Esophagus muscularis mucosa (tissue), 4 donors: ENCODE data around the gene TMEM43. TPM values are rescaled to one million over a fixed set of nuclear protein-coding genes. Genes with fewer than 3 reads are reported as not detected.

Source experiments
- DNase-seq: peaks from one replicate; pipeline ENCODE4 v3.0.0-alpha.2; 2017; ENCODE audit errors: extremely low spot score
- H3K27ac ChIP-seq, 4 donors: fragments of 200-600 bp; sonication (generic); replicated peaks in 1 of 4; 1 replicate in 3 of 4; 2 replicates in 1 of 4; pipeline ENCODE4 v1.5.1; 2016 to 2019; ENCODE audit warnings: mild to moderate bottlenecking in 1 of 4
- H3K27me3 ChIP-seq, 4 donors: fragments of 200-600 bp; sonication (generic); one replicate each; pipeline versions ENCODE4 v1.5.1 to v1.6.0; 2016 to 2019
- H3K36me3 ChIP-seq, 4 donors: fragments of 200-600 bp; sonication (generic); one replicate each; pipeline ENCODE4 v1.5.1; 2016 to 2019
- H3K4me1 ChIP-seq, 4 donors: fragments of 200-600 bp; sonication (generic); one replicate each; pipeline ENCODE4 v1.5.1; 2016 to 2019
- H3K4me3 ChIP-seq, 4 donors: fragments of 200-600 bp; sonication (generic); 1 replicate in 2 of 4; 2 replicates in 2 of 4; pipeline ENCODE4 v1.5.1; 2016 to 2019; ENCODE audit warnings: mild to moderate bottlenecking in 4 of 4, moderate library complexity in 1 of 4
- H3K9me3 ChIP-seq, 4 donors: fragments of 200-600 bp; sonication (generic); 1 replicate in 3 of 4; 2 replicates in 1 of 4; pipeline ENCODE4 v1.5.1; 2016 to 2019
- EP300 ChIP-seq: sonication (generic); formaldehyde crosslinking; IDR thresholded peaks from one replicate; pipeline ENCODE4 v1.6.1; 2017; ENCODE audit warnings: antibody characterized with exemption
- POLR2A ChIP-seq: fragments of 450-650 bp; IDR thresholded peaks from one replicate; pipeline ENCODE4 v1.6.1; 2017; ENCODE audit warnings: antibody characterized with exemption, moderate library complexity, mild to moderate bottlenecking, low read depth
- POLR2AphosphoS5 ChIP-seq, 2 donors: sonication (generic); formaldehyde crosslinking; IDR thresholded peaks; one replicate each; pipeline ENCODE4 v1.6.1; 2017; ENCODE audit warnings: antibody characterized with exemption in 2 of 2
- WGBS: methylation state at CpG from one replicate; pipeline ENCODE4 v1.1.5; 2018; 5-methylcytosine and 5-hydroxymethylcytosine counted together
- intact Hi-C: fragments of 100-400 bp; cut with DNase I; formaldehyde crosslinking; loops from one replicate; pipeline ENCODE4 v1.15.1; 2023
- total RNA-seq, 4 donors: library from RNA; depleted of rRNA; stranded (reverse); fragments of >200 nt; gene quantifications; one replicate each; pipeline versions ENCODE4 v1.1.0 to v1.2.1, GENCODE V29; 2016
- TF ChIP-seq, protein P1 (sequence below), 3 experiments: fragments of 200-600 bp in 2 of 3; fragments of 450-650 bp in 1 of 3; sonication (generic) in 2 of 3; IDR thresholded peaks; one replicate each; pipeline ENCODE4 v1.5.1; 2017 to 2019; ENCODE audit warnings: antibody characterized with exemption in 3 of 3, mild to moderate bottlenecking in 2 of 3, moderate library complexity in 1 of 3

Gene TMEM43
- total RNA-seq, 4 donors from 2014 or later, result 131 to 208 (median 179) TPM

DNA sequence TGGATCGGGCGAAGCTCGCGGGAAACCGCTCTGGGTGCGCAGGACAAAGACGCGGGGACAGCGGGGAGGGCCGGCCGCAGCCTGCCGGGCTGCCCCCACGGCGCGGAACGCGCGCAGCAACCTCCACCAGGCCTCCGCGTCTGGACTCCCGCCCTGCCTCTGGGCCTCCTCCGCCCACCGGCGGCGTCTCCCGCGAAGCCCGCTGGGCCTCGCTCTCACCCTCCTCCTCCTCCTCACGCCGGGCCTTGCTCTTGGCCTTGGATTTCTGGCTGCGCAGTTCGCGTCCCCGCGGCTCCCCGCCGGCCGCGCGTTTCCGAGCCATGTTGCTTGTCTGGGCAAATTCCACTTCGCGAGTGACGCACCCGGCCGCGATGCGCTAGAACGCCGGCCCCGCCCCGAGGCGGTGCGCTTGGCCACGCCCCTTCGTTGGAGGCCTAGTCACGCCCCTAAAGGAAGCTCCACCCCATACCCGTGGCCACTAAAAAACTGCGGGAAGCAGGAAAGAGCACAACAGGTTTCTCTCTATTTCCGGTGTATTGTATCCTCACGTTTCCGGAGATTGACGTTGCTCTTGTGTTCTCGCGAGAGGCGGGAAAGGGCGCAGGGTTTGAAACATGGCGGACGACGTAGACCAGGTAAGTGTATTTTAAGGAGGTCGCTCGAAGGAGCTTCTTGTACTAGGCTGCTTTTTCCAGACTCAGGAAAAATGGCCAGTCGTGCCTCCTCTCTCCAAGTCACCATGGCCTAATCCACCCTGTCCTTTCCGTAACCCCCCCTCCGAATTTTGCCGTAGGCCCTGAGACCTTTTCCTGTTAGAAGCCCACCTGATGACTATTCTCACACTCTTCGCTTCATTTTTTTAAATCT, 53.6 kb downstream of the TMEM43 start, which contains the start of the genes LSM3 and XPC:
Gene LSM3 (plus strand): TSS at position 571 of the 867 bp plus-strand sequence. CDS start 44 bp downstream, at position 615.
Gene XPC (minus strand): TSS at position 355 of the 867 bp plus-strand sequence. CDS start 33 bp downstream, at position 322.
- peaks cover 23 to 58% (median 41%) of the 10 kb centered on the region in 4 donors for H3K4me1 ChIP-seq
- H3K4me3 ChIP-seq, result peak within 1 kb of the TSS; percentile 65 to 96 (median 77)
- WGBS, result under 1% methylated on average over 63 of the region's 78 CpGs

GRCh38 chr3:14179114-14179465, 54.2 kb downstream of the TMEM43 start:
- WGBS, result 7% methylated on average over 3 of the region's 3 CpGs
- Histone ChIP-seq H3K36me3 (peaks cover 11 to 31% (median 23%) of the 10 kb centered on the region in 4 donors), H3K4me3 (peak overlapping the region; percentile 65 to 96 (median 77)), H3K27ac (peak overlapping the region; percentile 89 to 98 (median 96)), H3K4me1 (peaks cover 23 to 58% (median 41%) of the 10 kb centered on the region in 4 donors), H3K9me3 (no peaks in the 10 kb centered on the region), H3K27me3 (no peaks in the 10 kb centered on the region)
- DNase-seq, result no peak
- TF ChIP-seq, protein P1, sequence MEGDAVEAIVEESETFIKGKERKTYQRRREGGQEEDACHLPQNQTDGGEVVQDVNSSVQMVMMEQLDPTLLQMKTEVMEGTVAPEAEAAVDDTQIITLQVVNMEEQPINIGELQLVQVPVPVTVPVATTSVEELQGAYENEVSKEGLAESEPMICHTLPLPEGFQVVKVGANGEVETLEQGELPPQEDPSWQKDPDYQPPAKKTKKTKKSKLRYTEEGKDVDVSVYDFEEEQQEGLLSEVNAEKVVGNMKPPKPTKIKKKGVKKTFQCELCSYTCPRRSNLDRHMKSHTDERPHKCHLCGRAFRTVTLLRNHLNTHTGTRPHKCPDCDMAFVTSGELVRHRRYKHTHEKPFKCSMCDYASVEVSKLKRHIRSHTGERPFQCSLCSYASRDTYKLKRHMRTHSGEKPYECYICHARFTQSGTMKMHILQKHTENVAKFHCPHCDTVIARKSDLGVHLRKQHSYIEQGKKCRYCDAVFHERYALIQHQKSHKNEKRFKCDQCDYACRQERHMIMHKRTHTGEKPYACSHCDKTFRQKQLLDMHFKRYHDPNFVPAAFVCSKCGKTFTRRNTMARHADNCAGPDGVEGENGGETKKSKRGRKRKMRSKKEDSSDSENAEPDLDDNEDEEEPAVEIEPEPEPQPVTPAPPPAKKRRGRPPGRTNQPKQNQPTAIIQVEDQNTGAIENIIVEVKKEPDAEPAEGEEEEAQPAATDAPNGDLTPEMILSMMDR (IDR thresholded peaks at IDR 0.05), result no peak
- TF ChIP-seq POLR2A, result no peak
- intact Hi-C loops, result loop anchor here (2.0 to 10.0 kb wide), 2 partner anchors 54 to 284 kb away; partner anchors contain the start of genes CHCHD4 and TMEM43

More for the DNA sequence above, 53.6 kb downstream of the TMEM43 start, which contains the start of the genes LSM3 and XPC:
- TF ChIP-seq POLR2A (peak; percentile 82), POLR2AphosphoS5 (IDR thresholded peaks at IDR 0.05) (peak; percentile 98 to 99), EP300 (no peak)
- TF ChIP-seq, protein P1 (IDR thresholded peaks at IDR 0.05), result no peak
- H3K9me3 ChIP-seq, result no peaks in the 10 kb centered on the region
- peak within 1 kb of the TSS; percentile 89 to 98 (median 96) for H3K27ac ChIP-seq
- DNase-seq, result peak; percentile 99
- H3K36me3 ChIP-seq, result peaks cover 8 to 25% (median 18%) of the 10 kb centered on the region in 4 donors
- no peaks in the 10 kb centered on the region for H3K27me3 ChIP-seq
- intact Hi-C loops, result loop anchor here (2.0 to 10.0 kb wide), 2 partner anchors 54 to 284 kb away; partner anchors contain the start of genes CHCHD4 and TMEM43

DNA sequence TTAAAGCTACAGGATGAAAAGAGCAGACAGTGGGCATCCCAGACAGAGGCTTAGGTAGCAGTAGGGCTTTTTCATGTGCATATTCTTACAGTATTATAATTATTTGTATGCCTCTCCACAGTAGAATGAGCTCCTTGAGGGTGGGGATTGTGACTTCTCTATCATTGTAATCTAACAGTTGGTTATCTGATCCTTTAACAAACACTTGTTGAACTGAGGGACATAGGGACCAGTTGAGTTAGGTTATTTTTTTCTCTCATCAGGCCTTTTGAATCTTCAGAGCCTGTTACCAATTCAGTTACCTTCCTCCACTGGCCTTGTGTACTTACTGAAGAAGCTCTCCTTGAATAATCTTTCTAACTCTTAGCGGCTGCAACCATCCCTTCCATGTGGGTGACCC, 54.9 kb downstream of the TMEM43 start:
- intact Hi-C loops, result loop anchor here (2.0 to 10.0 kb wide), 2 partner anchors 55 to 285 kb away; partner anchors contain the start of genes CHCHD4 and TMEM43
- TF ChIP-seq EP300 (no peak), POLR2AphosphoS5 (IDR thresholded peaks at IDR 0.05) (no peak), POLR2A (no peak)
- TF ChIP-seq, protein P1 (IDR thresholded peaks at IDR 0.05), result no peak
- no peaks in the 10 kb centered on the region for H3K27me3 ChIP-seq
- 93% methylated on average over 1 of the region's 1 CpG for WGBS
- H3K4me1 ChIP-seq, result peaks cover 23 to 57% (median 39%) of the 10 kb centered on the region in 4 donors
- DNase-seq, result no peak
- H3K36me3 ChIP-seq, result peaks cover 12 to 37% (median 28%) of the 10 kb centered on the region in 4 donors
- H3K27ac ChIP-seq, result no peak overlapping the region
- H3K9me3 ChIP-seq, result no peaks in the 10 kb centered on the region
- H3K4me3 ChIP-seq, result no peak overlapping the region

GRCh38 chr3:14181253-14181652, 56.4 kb downstream of the TMEM43 start:
- no peak overlapping the region for H3K27ac ChIP-seq
- TF ChIP-seq, protein P1 (IDR thresholded peaks at IDR 0.05), result no peak
- TF ChIP-seq POLR2A (no peak), POLR2AphosphoS5 (IDR thresholded peaks at IDR 0.05) (no peak), EP300 (no peak)

More at GRCh38 chr3:14181253-14181652, 56.4 kb downstream of the TMEM43 start:
- Histone ChIP-seq H3K4me3 (no peak overlapping the region), H3K4me1 (peaks cover 23 to 43% (median 28%) of the 10 kb centered on the region in 4 donors), H3K27me3 (no peaks in the 10 kb centered on the region), H3K36me3 (peaks cover 12 to 52% (median 43%) of the 10 kb centered on the region in 4 donors), H3K9me3 (no peaks in the 10 kb centered on the region)
- DNase-seq, result no peak
- WGBS, result 93% methylated on average over 3 of the region's 3 CpGs
- intact Hi-C loops, result no loop called here
